ENCODE measurements around the gene MRPL33. TPM values are rescaled to one million over a fixed set of nuclear protein-coding genes. Genes with fewer than 3 reads are reported as not detected.
A peak's percentile ranks its signal among the peaks of the same experiment; 100 is the strongest.

The MRPL33 gene
- total and polyA plus RNA-seq, 2 of the 13 experiments (the other 11 are each of a cell fraction or from before 2014, with no cell fraction given) = 69.7 to 218 TPM

- TF ChIP-seq NFATC3 (CRISPR knock-in tag; IDR thresholded peaks at IDR 0.05) = no peak
- no peak for TF ChIP-seq ZNF674 (CRISPR knock-in tag; IDR thresholded peaks at IDR 0.05; ENCODE audit: low read depth)
- no peak for TF ChIP-seq SRF (IDR thresholded peaks at IDR 0.05; ENCODE audit: low read depth, low read length)
- TF ChIP-seq ZNF639 (CRISPR knock-in tag; conservative IDR thresholded peaks at IDR 0.05) = 0 out of 2 replicates have a peak, but pooled peaks have one; percentile 34
- TF ChIP-seq MIER3 (CRISPR knock-in tag; IDR thresholded peaks at IDR 0.05; ENCODE audit: borderline replicate concordance) = peak; percentile 18; the same call in 1 of the 2 replicates
- peak; percentile 68; the same call in 1 of the 2 replicates for TF ChIP-seq ZNF704 (CRISPR knock-in tag; IDR thresholded peaks at IDR 0.05; ENCODE audit: borderline replicate concordance)
- no peak for TF ChIP-seq RCOR2 (CRISPR knock-in tag; IDR thresholded peaks at IDR 0.05)
- TF ChIP-seq ZBTB14 (CRISPR knock-in tag; IDR thresholded peaks at IDR 0.05) = no peak
- no peak for TF ChIP-seq HOMEZ (CRISPR knock-in tag; IDR thresholded peaks at IDR 0.05; ENCODE audit: low read depth)
- no peak for TF ChIP-seq PAF1 (CRISPR knock-in tag; IDR thresholded peaks at IDR 0.05)
- TF ChIP-seq KMT2A (CRISPR knock-in tag; IDR thresholded peaks at IDR 0.05) = peak; percentile 50
- TF ChIP-seq ZBTB21 (CRISPR knock-in tag; IDR thresholded peaks at IDR 0.05) = no peak
- no peak for TF ChIP-seq SIX1 (CRISPR knock-in tag; IDR thresholded peaks at IDR 0.05; ENCODE audit: borderline replicate concordance)
- TF ChIP-seq ZNF891 (CRISPR knock-in tag; IDR thresholded peaks at IDR 0.05) = peak; percentile 81; the same call in 1 of the 2 replicates
- TF ChIP-seq BORCS8-MEF2B (CRISPR knock-in tag; IDR thresholded peaks at IDR 0.05) = 0 out of 2 replicates have a peak, but pooled peaks have one; percentile 8
- no peak for TF ChIP-seq ZNF275 (CRISPR knock-in tag; IDR thresholded peaks at IDR 0.05; ENCODE audit: borderline replicate concordance)
- TF ChIP-seq ZNF747 (CRISPR knock-in tag; IDR thresholded peaks at IDR 0.05; ENCODE audit: borderline replicate concordance) = no peak
- no peak for TF ChIP-seq ZNF296 (CRISPR knock-in tag; conservative IDR thresholded peaks at IDR 0.05)
- no peak for TF ChIP-seq ZNF432 (CRISPR knock-in tag; IDR thresholded peaks at IDR 0.05; ENCODE audit: borderline replicate concordance)
- no peak for TF ChIP-seq NR1H2 (CRISPR knock-in tag; IDR thresholded peaks at IDR 0.05; ENCODE audit: borderline replicate concordance, low read depth)
- TF ChIP-seq ZNF770 (CRISPR knock-in tag; IDR thresholded peaks at IDR 0.05) = peak; percentile 40; the same call in 1 of the 2 replicates
These were observed 18.8 kb upstream of the MRPL33 start (continued) for GRCh38 chr2:27752551-27753237.
